ENCODE results near the gene PDE9A. TPM values are rescaled to one million over a fixed set of nuclear protein-coding genes. Genes with fewer than 3 reads are reported as not detected.

Gene PDE9A
- total RNA-seq, 1 donor from 2014 or later: 31.4 TPM

DNA sequence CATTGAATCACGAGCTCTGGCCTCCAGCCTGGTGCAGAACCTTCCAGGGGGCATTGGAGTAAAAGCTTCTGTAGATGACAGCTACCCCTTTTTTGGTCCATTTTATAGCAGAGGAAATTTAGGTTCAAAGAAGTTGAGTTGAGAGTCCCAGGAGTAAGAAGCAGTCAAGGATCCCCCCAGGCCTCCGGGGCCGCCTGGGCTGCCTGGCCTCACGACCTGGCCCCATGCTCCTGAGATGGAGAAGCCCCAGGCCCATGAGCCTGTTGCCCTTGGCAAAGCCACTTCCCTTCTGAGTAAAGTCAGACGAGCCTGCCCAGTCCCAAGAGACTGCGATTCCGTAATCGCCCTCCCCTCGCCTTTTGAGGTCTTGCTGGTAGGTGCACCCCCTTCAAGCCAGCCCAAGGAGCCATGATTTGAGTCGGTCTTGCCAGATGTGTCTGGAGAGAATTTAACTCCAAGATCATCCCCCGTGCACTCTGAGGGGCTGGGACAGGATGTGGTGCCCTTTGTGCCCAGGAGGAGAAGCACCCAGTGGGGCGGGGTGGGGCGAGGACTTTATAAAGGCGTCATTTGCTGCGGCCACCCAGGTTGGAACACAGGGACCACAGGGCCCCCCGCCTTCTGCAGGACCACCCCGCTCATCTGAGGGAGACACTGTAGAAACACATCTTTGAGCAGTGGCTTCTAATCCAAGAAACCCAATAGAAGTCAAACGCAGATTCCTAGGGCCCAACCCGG lies 30.1 kb downstream of the PDE9A start:
- TF ChIP-seq, protein P1, sequence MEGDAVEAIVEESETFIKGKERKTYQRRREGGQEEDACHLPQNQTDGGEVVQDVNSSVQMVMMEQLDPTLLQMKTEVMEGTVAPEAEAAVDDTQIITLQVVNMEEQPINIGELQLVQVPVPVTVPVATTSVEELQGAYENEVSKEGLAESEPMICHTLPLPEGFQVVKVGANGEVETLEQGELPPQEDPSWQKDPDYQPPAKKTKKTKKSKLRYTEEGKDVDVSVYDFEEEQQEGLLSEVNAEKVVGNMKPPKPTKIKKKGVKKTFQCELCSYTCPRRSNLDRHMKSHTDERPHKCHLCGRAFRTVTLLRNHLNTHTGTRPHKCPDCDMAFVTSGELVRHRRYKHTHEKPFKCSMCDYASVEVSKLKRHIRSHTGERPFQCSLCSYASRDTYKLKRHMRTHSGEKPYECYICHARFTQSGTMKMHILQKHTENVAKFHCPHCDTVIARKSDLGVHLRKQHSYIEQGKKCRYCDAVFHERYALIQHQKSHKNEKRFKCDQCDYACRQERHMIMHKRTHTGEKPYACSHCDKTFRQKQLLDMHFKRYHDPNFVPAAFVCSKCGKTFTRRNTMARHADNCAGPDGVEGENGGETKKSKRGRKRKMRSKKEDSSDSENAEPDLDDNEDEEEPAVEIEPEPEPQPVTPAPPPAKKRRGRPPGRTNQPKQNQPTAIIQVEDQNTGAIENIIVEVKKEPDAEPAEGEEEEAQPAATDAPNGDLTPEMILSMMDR (conservative IDR thresholded peaks at IDR 0.05): no peak

GRCh38 chr21:42684109-42684916 lies 30.9 kb downstream of the PDE9A start:
- peaks cover 12% of the 10 kb centered on the region for H3K36me3 Mint-ChIP-seq (ENCODE audit: low read depth)
- H3K27me3 Mint-ChIP-seq (ENCODE audit: low read depth): no peaks in the 10 kb centered on the region
- peaks cover 4% of the 10 kb centered on the region for H3K4me1 Mint-ChIP-seq
- H3K27ac Mint-ChIP-seq (ENCODE audit: unreplicated experiment): no peak overlapping the region
- no peak overlapping the region for H3K4me3 Mint-ChIP-seq
- no peaks in the 10 kb centered on the region for H3K9me3 Mint-ChIP-seq
- TF ChIP-seq, protein P1 (conservative IDR thresholded peaks at IDR 0.05): no peak
- no peak for DNase-seq (ENCODE audit: low read depth, low spot score)

More for the DNA sequence above, 30.1 kb downstream of the PDE9A start:
- Mint-ChIP-seq H3K4me1 (peaks cover 6% of the 10 kb centered on the region), H3K9me3 (no peaks in the 10 kb centered on the region), H3K27me3 (ENCODE audit: low read depth) (no peaks in the 10 kb centered on the region), H3K4me3 (no peak overlapping the region), H3K27ac (ENCODE audit: unreplicated experiment) (no peak overlapping the region), H3K36me3 (ENCODE audit: low read depth) (peaks cover 12% of the 10 kb centered on the region)
- no peak for DNase-seq (ENCODE audit: low read depth, low spot score)

DNA sequence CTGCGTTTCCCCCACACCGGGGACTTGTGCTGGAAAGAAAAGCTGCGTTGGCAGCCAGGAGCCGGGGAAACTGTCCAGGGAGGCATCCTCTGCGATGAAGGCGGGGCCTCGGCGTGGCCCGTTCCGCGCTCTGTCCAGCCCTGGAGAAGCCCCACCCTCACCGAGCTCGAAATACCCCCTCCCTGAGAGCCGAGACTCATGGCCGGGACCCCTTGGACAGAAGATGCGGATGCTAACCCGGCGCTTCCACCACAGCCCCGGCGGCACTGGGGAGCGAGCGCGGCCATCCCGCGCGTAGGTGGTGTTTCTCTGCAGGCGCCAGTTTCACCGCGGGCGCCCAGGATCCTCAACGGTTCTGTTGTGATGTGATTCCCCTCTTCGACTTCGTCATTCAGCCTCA lies 31.6 kb downstream of the PDE9A start:
- Mint-ChIP-seq H3K36me3 (ENCODE audit: low read depth) (peaks cover 12% of the 10 kb centered on the region), H3K4me1 (peaks cover 4% of the 10 kb centered on the region), H3K9me3 (no peaks in the 10 kb centered on the region), H3K27ac (ENCODE audit: unreplicated experiment) (no peak overlapping the region), H3K4me3 (no peak overlapping the region), H3K27me3 (ENCODE audit: low read depth) (no peaks in the 10 kb centered on the region)
- TF ChIP-seq, protein P1 (conservative IDR thresholded peaks at IDR 0.05): no peak
- DNase-seq (ENCODE audit: low read depth, low spot score): no peak

DNA sequence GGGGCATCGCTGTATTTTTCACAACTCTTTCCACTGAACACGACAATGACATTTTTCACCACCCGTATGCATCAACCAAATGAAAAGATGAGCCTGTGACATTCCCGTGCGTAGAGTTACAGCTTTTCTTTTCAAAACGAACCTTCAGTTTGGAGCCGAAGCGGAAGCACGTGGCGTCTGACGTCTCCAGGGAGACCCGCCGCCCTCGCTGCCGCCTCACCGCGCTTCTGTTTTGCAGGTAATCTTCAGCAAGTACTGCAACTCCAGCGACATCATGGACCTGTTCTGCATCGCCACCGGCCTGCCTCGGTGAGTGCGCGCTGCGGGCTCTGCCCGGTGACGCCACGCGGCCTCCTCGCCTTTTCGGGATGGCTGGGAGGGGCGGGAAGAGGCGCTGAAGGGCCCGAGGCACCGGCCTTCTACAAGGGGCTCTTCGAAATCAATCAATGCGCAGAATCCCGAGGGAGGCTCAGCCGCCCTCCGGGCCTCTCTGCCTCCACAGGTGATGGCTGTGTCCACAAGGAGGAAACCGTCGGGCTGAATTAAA lies 32.6 kb downstream of the PDE9A start:
- H3K4me1 Mint-ChIP-seq: peaks cover 4% of the 10 kb centered on the region
- TF ChIP-seq, protein P1 (conservative IDR thresholded peaks at IDR 0.05): no peak
- H3K9me3 Mint-ChIP-seq: no peaks in the 10 kb centered on the region
- no peak overlapping the region for H3K27ac Mint-ChIP-seq (ENCODE audit: unreplicated experiment)
- H3K27me3 Mint-ChIP-seq (ENCODE audit: low read depth): no peaks in the 10 kb centered on the region
- no peak overlapping the region for H3K4me3 Mint-ChIP-seq
- DNase-seq (ENCODE audit: low read depth, low spot score): no peak
- peaks cover 12% of the 10 kb centered on the region for H3K36me3 Mint-ChIP-seq (ENCODE audit: low read depth)

- DNase-seq (ENCODE audit: low read depth, low spot score): no peak
- Mint-ChIP-seq H3K36me3 (ENCODE audit: low read depth) (peaks cover 9% of the 10 kb centered on the region), H3K27me3 (ENCODE audit: low read depth) (no peaks in the 10 kb centered on the region), H3K4me3 (no peak overlapping the region), H3K9me3 (no peaks in the 10 kb centered on the region), H3K27ac (ENCODE audit: unreplicated experiment) (no peak overlapping the region), H3K4me1 (no peaks in the 10 kb centered on the region)
- TF ChIP-seq, protein P1 (conservative IDR thresholded peaks at IDR 0.05): no peak
Measured at GRCh38 chr21:42687796-42688195, 34.4 kb downstream of the PDE9A start.

Measured in neural crest cell (in vitro differentiated cells).